GM23338 (cell line): ENCODE data around the gene STON2. TPM values are rescaled to one million over a fixed set of nuclear protein-coding genes. Genes with fewer than 3 reads are reported as not detected.

Experiments
- ATAC-seq: fragments of 200-7000 bp; cut with Tn5 transposase; 3 replicates; pipeline ENCODE4 v1.9.1; 2020
- DNase-seq: peaks from one replicate; pipeline ENCODE4 v3.0.0-alpha.2; 2015; ENCODE audit warnings: low spot score
- H2AFZ ChIP-seq: fragments of 200-600 bp; sonication (generic); 2 replicates; pipeline ENCODE4 v1.8.0; 2016; ENCODE audit warnings: antibody characterized with exemption, mild to moderate bottlenecking, moderate library complexity
- H3F3A ChIP-seq: fragments of 200-600 bp; sonication (generic); replicated peaks from 2 replicates; pipeline ENCODE4 v1.8.0; 2017; ENCODE audit warnings: antibody characterized with exemption, mixed run types, low read depth
- H3K27ac ChIP-seq: fragments of 200-600 bp; sonication (generic); 2 replicates; pipeline ENCODE4 v1.6.1; 2016; ENCODE audit warnings: low read depth
- H3K27me3 ChIP-seq: fragments of 200-600 bp; sonication (generic); 2 replicates; pipeline ENCODE4 v1.8.0; 2016; ENCODE audit warnings: mild to moderate bottlenecking, mixed run types, moderate library complexity; ENCODE audit not compliant: insufficient read depth
- H3K36me3 ChIP-seq: fragments of 200-600 bp; sonication (generic); 2 replicates; pipeline ENCODE4 v1.8.0; 2016; ENCODE audit warnings: mild to moderate bottlenecking; ENCODE audit not compliant: insufficient read depth
- H3K4me1 ChIP-seq: fragments of 200-600 bp; sonication (generic); 2 replicates; pipeline ENCODE4 v1.8.0; 2016; ENCODE audit warnings: mild to moderate bottlenecking, moderate library complexity; ENCODE audit not compliant: insufficient read depth
- H3K4me2 ChIP-seq: fragments of 200-600 bp; sonication (generic); 2 replicates; pipeline ENCODE4 v1.7.1; 2017; ENCODE audit warnings: mixed run types
- H3K4me3 ChIP-seq: fragments of 200-600 bp; sonication (generic); 2 replicates; pipeline ENCODE4 v1.6.1; 2016; ENCODE audit warnings: mixed run types
- H3K79me2 ChIP-seq: fragments of 200-600 bp; sonication (generic); replicated peaks from 2 replicates; pipeline ENCODE4 v1.8.0; 2017; ENCODE audit warnings: mild to moderate bottlenecking; ENCODE audit not compliant: insufficient read depth
- H3K9me2 ChIP-seq: fragments of 200-600 bp; sonication (generic); 2 replicates; pipeline ENCODE4 v1.8.0; 2017; ENCODE audit not compliant: insufficient read depth
- H4K20me1 ChIP-seq: fragments of 200-600 bp; sonication (generic); replicated peaks from 2 replicates; pipeline ENCODE4 v1.8.0; 2017; ENCODE audit warnings: mild to moderate bottlenecking; ENCODE audit not compliant: insufficient read depth
- H3K27ac Mint-ChIP-seq: 2 replicates; pipeline ENCODE4 v1.8.0; 2020; ENCODE audit warnings: inconsistent platforms, mild to moderate bottlenecking, moderate library complexity, mixed read lengths
- H3K27me3 Mint-ChIP-seq: 3 replicates; pipeline ENCODE4 v1.8.0; 2022; ENCODE audit warnings: low read depth, mild to moderate bottlenecking, moderate library complexity, mixed read lengths, inconsistent platforms; ENCODE audit not compliant: insufficient read depth, poor library complexity
- H3K36me3 Mint-ChIP-seq: 3 replicates; pipeline ENCODE4 v1.8.0; 2021; ENCODE audit warnings: low read depth, mild to moderate bottlenecking, inconsistent platforms, moderate library complexity, mixed read lengths
- H3K4me1 Mint-ChIP-seq: 3 replicates; pipeline ENCODE4 v1.8.0; 2020; ENCODE audit warnings: mild to moderate bottlenecking, inconsistent platforms, mixed read lengths
- H3K4me3 Mint-ChIP-seq: 3 replicates; pipeline ENCODE4 v1.8.0; 2021; ENCODE audit warnings: moderate library complexity, mild to moderate bottlenecking, inconsistent platforms, mixed read lengths
- H3K9me3 Mint-ChIP-seq: 3 replicates; pipeline ENCODE4 v1.8.0; 2020; ENCODE audit warnings: moderate library complexity, mild to moderate bottlenecking, inconsistent platforms, mixed read lengths
- EZH2 ChIP-seq: fragments of 200-600 bp; sonication (generic); IDR thresholded peaks from one replicate; pipeline ENCODE4 v1.8.0; 2017; ENCODE audit warnings: antibody characterized with exemption, mild to moderate bottlenecking, low read depth; ENCODE audit not compliant: unreplicated experiment
- EZH2phosphoT487 ChIP-seq: fragments of 200-600 bp; sonication (generic); IDR thresholded peaks from one replicate; pipeline ENCODE4 v1.8.1; 2018; ENCODE audit warnings: antibody characterized with exemption; ENCODE audit not compliant: unreplicated experiment
- JUNB ChIP-seq: IDR thresholded peaks from one replicate; pipeline ENCODE4 v1.6.1; 2016; ENCODE audit warnings: antibody characterized with exemption; ENCODE audit not compliant: unreplicated experiment
- NANOG ChIP-seq: IDR thresholded peaks from 2 replicates; pipeline ENCODE4 v1.6.1; 2016; ENCODE audit warnings: antibody characterized with exemption, borderline replicate concordance
- POLR2AphosphoS5 ChIP-seq: IDR thresholded peaks from 2 replicates; pipeline ENCODE4 v1.6.1; 2016; ENCODE audit warnings: antibody characterized with exemption, low read depth
- REST ChIP-seq: IDR thresholded peaks from one replicate; pipeline ENCODE4 v1.6.1; 2018; ENCODE audit warnings: antibody characterized with exemption; ENCODE audit not compliant: unreplicated experiment
- STAT1 ChIP-seq: IDR thresholded peaks from one replicate; pipeline ENCODE4 v1.6.1; 2016; ENCODE audit warnings: antibody characterized with exemption; ENCODE audit not compliant: unreplicated experiment
- ZNF114 ChIP-seq: fragments of 250-450 bp; sonication (Bioruptor Pico); IDR thresholded peaks from 2 replicates; pipeline ENCODE4 v1.5.0; 2020; ENCODE audit warnings: mild to moderate bottlenecking, moderate library complexity
- ZNF331 ChIP-seq: fragments of 250-450 bp; sonication (Bioruptor Pico); IDR thresholded peaks from 2 replicates; pipeline ENCODE4 v1.5.0; 2020; ENCODE audit warnings: low read depth, mild to moderate bottlenecking, moderate library complexity
- polyA plus RNA-seq: library from polyadenylated mRNA; unstranded; fragments of >200 nt; fragmentation: Nextera tagmentation; extraction: Ambion mirVana; gene quantifications from 2 replicates; pipeline ENCODE4 v1.2.1, GENCODE V29; 2016
- total RNA-seq: library from RNA; depleted of rRNA; stranded (reverse); fragments of >200 nt; shearing (Covaris generic); gene quantifications from 2 replicates; pipeline ENCODE4 v1.2.3, GENCODE V29; 2014
- TF ChIP-seq, protein P1 (sequence below), 2 experiments: fragments of 200-600 bp in 1 of 2; sonication (generic) in 1 of 2; conservative IDR thresholded peaks; 2 replicates each; pipeline versions ENCODE4 v1.5.1 to v1.6.1; 2016 to 2017; ENCODE audit warnings: antibody characterized with exemption in 2 of 2, low read depth in 2 of 2, mild to moderate bottlenecking in 2 of 2, moderate library complexity in 1 of 2
- TF ChIP-seq, protein P2 (sequence below): IDR thresholded peaks from 2 replicates; pipeline ENCODE4 v1.6.1; 2016; ENCODE audit warnings: antibody characterized with exemption

Gene STON2
- total and polyA plus RNA-seq, 2 experiments from 2014 or later, result 8.2 to 71.0 TPM

- TF ChIP-seq JUNB (no peak), EZH2 (no peak), ZNF114 (no peak), ZNF331 (CRISPR knock-in tag) (no peak), POLR2AphosphoS5 (no peak)
Measured at GRCh38 chr14:81235096-81235495, 165.0 kb downstream of the STON2 start (continued).

GRCh38 chr14:81234278-81234677 lies 165.8 kb downstream of the STON2 start:
- Mint-ChIP-seq H3K9me3 (peaks cover 17% of the 10 kb centered on the region), H3K4me1 (peaks cover 7% of the 10 kb centered on the region; the same call in 2 of the 3 replicates), H3K27ac (no peak overlapping the region), H3K27me3 (no peaks in the 10 kb centered on the region), H3K4me3 (no peak overlapping the region), H3K36me3 (no peaks in the 10 kb centered on the region)
- Histone ChIP-seq H3K9me2 (0 out of 2 replicates have a peak, but pooled peaks cover 9% of the 10 kb centered on the region), H3K36me3 (no peaks in the 10 kb centered on the region), H3K4me1 (peaks cover 4% of the 10 kb centered on the region), H4K20me1 (no peaks in the 10 kb centered on the region), H3K4me2 (no peak overlapping the region), H3F3A (no peaks in the 10 kb centered on the region), H3K27ac (no peak overlapping the region), H2AFZ (peak overlapping the region; percentile 39; the same call in 1 of the 2 replicates), H3K4me3 (no peak overlapping the region), H3K27me3 (no peaks in the 10 kb centered on the region), H3K79me2 (no peaks in the 10 kb centered on the region)
- DNase-seq (no peak), ATAC-seq (no peak)
- TF ChIP-seq ZNF114, result no peak
- TF ChIP-seq, protein P1, sequence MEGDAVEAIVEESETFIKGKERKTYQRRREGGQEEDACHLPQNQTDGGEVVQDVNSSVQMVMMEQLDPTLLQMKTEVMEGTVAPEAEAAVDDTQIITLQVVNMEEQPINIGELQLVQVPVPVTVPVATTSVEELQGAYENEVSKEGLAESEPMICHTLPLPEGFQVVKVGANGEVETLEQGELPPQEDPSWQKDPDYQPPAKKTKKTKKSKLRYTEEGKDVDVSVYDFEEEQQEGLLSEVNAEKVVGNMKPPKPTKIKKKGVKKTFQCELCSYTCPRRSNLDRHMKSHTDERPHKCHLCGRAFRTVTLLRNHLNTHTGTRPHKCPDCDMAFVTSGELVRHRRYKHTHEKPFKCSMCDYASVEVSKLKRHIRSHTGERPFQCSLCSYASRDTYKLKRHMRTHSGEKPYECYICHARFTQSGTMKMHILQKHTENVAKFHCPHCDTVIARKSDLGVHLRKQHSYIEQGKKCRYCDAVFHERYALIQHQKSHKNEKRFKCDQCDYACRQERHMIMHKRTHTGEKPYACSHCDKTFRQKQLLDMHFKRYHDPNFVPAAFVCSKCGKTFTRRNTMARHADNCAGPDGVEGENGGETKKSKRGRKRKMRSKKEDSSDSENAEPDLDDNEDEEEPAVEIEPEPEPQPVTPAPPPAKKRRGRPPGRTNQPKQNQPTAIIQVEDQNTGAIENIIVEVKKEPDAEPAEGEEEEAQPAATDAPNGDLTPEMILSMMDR (conservative IDR thresholded peaks at IDR 0.05; ENCODE audit: low read depth in 2 of 2), result no peak
- no peak for TF ChIP-seq JUNB
- TF ChIP-seq STAT1, result no peak
- no peak for TF ChIP-seq POLR2AphosphoS5
- TF ChIP-seq EZH2, result no peak
- TF ChIP-seq EZH2phosphoT487, result no peak
- TF ChIP-seq ZNF331 (CRISPR knock-in tag), result no peak
- TF ChIP-seq REST, result no peak
- TF ChIP-seq, protein P2, sequence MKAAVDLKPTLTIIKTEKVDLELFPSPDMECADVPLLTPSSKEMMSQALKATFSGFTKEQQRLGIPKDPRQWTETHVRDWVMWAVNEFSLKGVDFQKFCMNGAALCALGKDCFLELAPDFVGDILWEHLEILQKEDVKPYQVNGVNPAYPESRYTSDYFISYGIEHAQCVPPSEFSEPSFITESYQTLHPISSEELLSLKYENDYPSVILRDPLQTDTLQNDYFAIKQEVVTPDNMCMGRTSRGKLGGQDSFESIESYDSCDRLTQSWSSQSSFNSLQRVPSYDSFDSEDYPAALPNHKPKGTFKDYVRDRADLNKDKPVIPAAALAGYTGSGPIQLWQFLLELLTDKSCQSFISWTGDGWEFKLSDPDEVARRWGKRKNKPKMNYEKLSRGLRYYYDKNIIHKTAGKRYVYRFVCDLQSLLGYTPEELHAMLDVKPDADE, result no peak
- TF ChIP-seq NANOG, result no peak
